GM12878 (cell line): ENCODE measurements around the gene TEPSIN. TPM values are rescaled to one million over a fixed set of nuclear protein-coding genes. Genes with fewer than 3 reads are reported as not detected.

Experiments used
- ATAC-seq: fragments of 200-7000 bp; cut with Tn5 transposase; 3 replicates; pipeline ENCODE4 v1.9.1; 2020; ENCODE audit warnings: mild to moderate bottlenecking, moderate library complexity
- BruUV-seq: library from RNA; stranded (reverse); fragments of 400-500 nt; replicated peaks from 2 replicates; lab custom pipeline; 2021; lab: Mats Ljungman, UMichigan
- CTCF ChIA-PET: fragments of 300-600 bp; sonication (Branson Sonifier 250); formaldehyde crosslinking; extraction: SDS; loops from one replicate; lab custom pipeline; 2021; ENCODE audit warnings: inconsistent platforms; lab: Yijun Ruan, JAX
- POLR2A ChIA-PET: fragments of 350-600 bp; formaldehyde crosslinking; extraction: SDS; loops from one replicate; lab custom pipeline; 2021; ENCODE audit warnings: inconsistent platforms; lab: Charles Lee
- RAD21 ChIA-PET: fragments of 300-600 bp; sonication (Branson Sonifier 250); formaldehyde crosslinking; loops from one replicate; lab custom pipeline; 2023; ENCODE audit warnings: antibody characterized with exemption; ENCODE audit not compliant: unreplicated experiment; lab: Charles Lee
- SMC1A ChIA-PET: fragments of 300-600 bp; sonication (Branson Sonifier 250); formaldehyde crosslinking; loops from one replicate; lab custom pipeline; 2023; ENCODE audit not compliant: unreplicated experiment, uncharacterized antibody; lab: Charles Lee
- DNase-seq: peaks from one replicate; pipeline ENCODE4 v3.0.0-alpha.2; 2011; ENCODE audit warnings: low read depth, low spot score
- FAIRE-seq: peaks from 3 replicates; lab custom pipeline; 2011; peaks lifted over from hg19 to GRCh38; lab: Jason Lieb, UNC
- H2AFZ ChIP-seq: 2 replicates; pipeline ENCODE4 v1.6.0; 2011; ENCODE audit warnings: low read depth, low read length, control low read depth; ENCODE audit not compliant: control insufficient read depth
- H3K27ac ChIP-seq: 2 replicates; pipeline ENCODE4 v1.5.1; 2011; ENCODE audit warnings: control low read depth; ENCODE audit not compliant: control insufficient read depth, insufficient read depth
- H3K27me3 ChIP-seq, 2 experiments: replicated peaks in 1 of 2; 2 replicates each; pipeline versions ENCODE4 v1.6.0 to v1.6.1; 2011; ENCODE audit warnings: low read length in 1 of 2; ENCODE audit not compliant: control insufficient read depth in 2 of 2, insufficient read depth in 2 of 2
- H3K36me3 ChIP-seq, 2 experiments: 2 replicates each; pipeline ENCODE4 v1.5.1; 2011; ENCODE audit warnings: low read length in 1 of 2; ENCODE audit not compliant: control insufficient read depth in 2 of 2, insufficient read depth in 2 of 2
- H3K4me1 ChIP-seq: 2 replicates; pipeline ENCODE4 v1.6.1; 2011; ENCODE audit warnings: mild to moderate bottlenecking, low read length, moderate library complexity, mixed read lengths; ENCODE audit not compliant: control insufficient read depth, insufficient read depth
- H3K4me2 ChIP-seq: 2 replicates; pipeline ENCODE4 v1.6.0; 2011; ENCODE audit warnings: control low read depth; ENCODE audit not compliant: control insufficient read depth, insufficient read depth
- H3K4me3 ChIP-seq: fragments of 200-600 bp; sonication (generic); 2 replicates; pipeline ENCODE4 v1.5.1; 2016
- H3K79me2 ChIP-seq: 2 replicates; pipeline ENCODE4 v1.6.0; 2011; ENCODE audit warnings: low read length; ENCODE audit not compliant: control insufficient read depth, insufficient read depth
- H3K9ac ChIP-seq: 2 replicates; pipeline ENCODE4 v1.8.0; 2011; ENCODE audit warnings: low read length, control low read depth, mixed read lengths; ENCODE audit not compliant: control insufficient read depth, insufficient read depth
- H3K9me3 ChIP-seq: replicated peaks from 3 replicates; pipeline ENCODE4 v1.5.1; 2011; ENCODE audit warnings: mild to moderate bottlenecking, low read length; ENCODE audit not compliant: control insufficient read depth, insufficient read depth
- H4K20me1 ChIP-seq: 2 replicates; pipeline ENCODE4 v1.6.0; 2011; ENCODE audit not compliant: control insufficient read depth, insufficient read depth
- CBX3 ChIP-seq: fragments of 200-600 bp; sonication (generic); IDR thresholded peaks from 2 replicates; pipeline ENCODE4 v1.6.1; 2016; ENCODE audit warnings: low read depth, borderline replicate concordance
- IRF4 ChIP-seq: IDR thresholded peaks from 2 replicates; pipeline ENCODE4 v1.6.1; 2011; ENCODE audit warnings: low read depth, low read length
- MEF2A ChIP-seq: IDR thresholded peaks from 2 replicates; pipeline ENCODE4 v1.6.1; 2011; ENCODE audit warnings: low read depth, mild to moderate bottlenecking, low read length, moderate library complexity; ENCODE audit not compliant: insufficient read depth
- MEF2B ChIP-seq: fragments of 450-650 bp; IDR thresholded peaks from 2 replicates; pipeline ENCODE4 v1.6.1; 2018; ENCODE audit warnings: mild to moderate bottlenecking, moderate library complexity; ENCODE audit not compliant: partially characterized antibody, poor library complexity, severe bottlenecking
- NFIC ChIP-seq: IDR thresholded peaks from 2 replicates; pipeline ENCODE4 v1.6.1; 2012; ENCODE audit warnings: low read depth, mild to moderate bottlenecking, inconsistent platforms, low read length, moderate library complexity
- POU2F2 ChIP-seq: IDR thresholded peaks from 3 replicates; pipeline ENCODE4 v1.6.1; 2011; ENCODE audit warnings: low read depth, mild to moderate bottlenecking, low read length, borderline replicate concordance
- RAD21 ChIP-seq: IDR thresholded peaks from 2 replicates; pipeline ENCODE4 v1.6.1; 2011; ENCODE audit warnings: mild to moderate bottlenecking, low read depth, low read length, moderate library complexity; ENCODE audit not compliant: insufficient read depth
- YY1 ChIP-seq: IDR thresholded peaks from 2 replicates; pipeline ENCODE4 v1.6.1; 2011; ENCODE audit warnings: low read depth, mild to moderate bottlenecking, low read length
- ZNF274 ChIP-seq: IDR thresholded peaks from one replicate; pipeline ENCODE4 v1.8.0; 2011; ENCODE audit not compliant: insufficient read length, insufficient read depth
- ZZZ3 ChIP-seq: IDR thresholded peaks from 2 replicates; pipeline ENCODE4 v1.6.1; 2011; ENCODE audit warnings: low read depth; ENCODE audit not compliant: control insufficient read depth, insufficient read length
- WGBS: methylation state at CpG from one replicate; pipeline ENCODE4 v1.1.6; 2016; ENCODE audit warnings: low lambda C conversion rate; ENCODE audit not compliant: insufficient replicate concordance, insufficient coverage; ENCODE audit errors: missing lambda C conversion rate; 5-methylcytosine and 5-hydroxymethylcytosine counted together
- in situ Hi-C: fragments of 300-500 bp; cut with MboI; formaldehyde crosslinking; loops from 9 replicates; pipeline ENCODE4 v1.14.3; 2018; ENCODE audit warnings: mixed read lengths
- intact Hi-C: fragments of 100-400 bp; cut with micrococcal nuclease; formaldehyde crosslinking; loops from one replicate; pipeline ENCODE4 v1.14.2; 2022; ENCODE audit not compliant: unreplicated experiment
- polyA plus RNA-seq, 11 experiments: library from polyadenylated mRNA; depleted of rRNA in 4 of 11; unstranded in 6 of 11; stranded (reverse) in 5 of 11; fragments of >200 nt; fragmentation: Nextera tagmentation in 4 of 11; fragmentation: Illumina TruSeq in 1 of 11; extraction: Ambion mirVana in 4 of 11; extraction: Trizol in 1 of 11; gene quantifications; 1 replicate in 1 of 11; 2 replicates in 10 of 11; pipeline versions ENCODE4 v1.2.1 to v1.2.3, GENCODE V29; 2011 to 2016; ENCODE audit warnings: inconsistent platforms in 2 of 11, missing spikeins in 2 of 11, low read depth in 1 of 11
- total RNA-seq, 4 experiments: library from RNA; depleted of rRNA in 3 of 4; stranded (reverse); fragments of >200 nt in 3 of 4; fragmentation: Illumina TruSeq in 1 of 4; extraction: Trizol in 1 of 4; gene quantifications; 2 replicates each; pipeline versions ENCODE4 v1.2.1 to v1.2.3, GENCODE V29; 2013 to 2021
- TF ChIP-seq, protein P1 (sequence below): fragments of 450-650 bp; IDR thresholded peaks from 2 replicates; pipeline ENCODE4 v1.6.1; 2017; ENCODE audit warnings: low read depth, mild to moderate bottlenecking, moderate library complexity
- TF ChIP-seq, protein P2 (sequence below): fragments of 450-650 bp; IDR thresholded peaks from 2 replicates; pipeline ENCODE4 v1.6.1; 2018; ENCODE audit warnings: borderline replicate concordance, mild to moderate bottlenecking; ENCODE audit not compliant: partially characterized antibody

Gene TEPSIN
- total and polyA plus RNA-seq, 10 of the 15 experiments (the other 5 are each of a cell fraction or from before 2014, with no cell fraction given), result 0.87 to 36.7 (median 5.3) TPM

DNA sequence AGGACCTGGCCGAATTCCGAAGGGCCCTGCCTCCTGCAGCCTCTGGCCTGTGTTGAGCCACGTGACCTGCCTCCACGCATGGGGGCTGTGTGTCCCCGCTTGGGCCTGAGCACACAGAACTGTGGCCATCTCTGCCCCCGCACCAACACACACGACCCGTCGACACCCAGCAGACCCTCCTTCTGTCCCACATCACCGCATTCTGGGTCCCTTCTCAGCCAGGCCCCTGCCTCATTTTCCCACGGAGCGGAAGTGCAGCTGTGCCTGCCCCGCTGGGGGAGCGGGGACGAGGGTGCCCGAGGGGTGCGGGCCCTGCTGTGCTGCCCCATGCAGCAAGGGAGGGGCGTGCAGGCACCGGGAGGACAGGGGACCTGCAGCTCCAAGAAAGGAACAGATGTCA is 18.7 kb upstream of the TEPSIN start:
- no TSS peak for BruUV-seq
- ChIA-PET CTCF (no interaction called here), SMC1A (interaction anchor here (1.3 kb wide), 1 partner anchor 227 kb away, joined by 5 read pairs; no protein-coding TSS in a partner anchor), RAD21 (interaction anchor here (1.5 kb wide), 1 partner anchor 14 kb away, joined by 5 read pairs; no protein-coding TSS in a partner anchor), POLR2A (no interaction called here)
- H2AFZ ChIP-seq, result no peak overlapping the region
- no peak overlapping the region for H3K27ac ChIP-seq
- WGBS, result 98% methylated on average over 19 of the region's 19 CpGs
- H3K79me2 ChIP-seq, result no peaks in the 10 kb centered on the region
- H4K20me1 ChIP-seq, result no peaks in the 10 kb centered on the region
- H3K9me3 ChIP-seq, result no peaks in the 10 kb centered on the region
- H3K4me1 ChIP-seq, result no peaks in the 10 kb centered on the region
- no peaks in the 10 kb centered on the region for H3K27me3 ChIP-seq
- in situ Hi-C loops, result loop anchor here (5.0 kb wide), 1 partner anchor 220 kb away; no protein-coding TSS in a partner anchor
- DNase-seq (no peak), ATAC-seq (no peak), FAIRE-seq (no peak)
- H3K4me2 ChIP-seq, result no peak overlapping the region
- peaks cover 4 to 18% of the 10 kb centered on the region in 2 experiments; a peak in 3 of 4 replicates for H3K36me3 ChIP-seq
- TF ChIP-seq, protein P1, sequence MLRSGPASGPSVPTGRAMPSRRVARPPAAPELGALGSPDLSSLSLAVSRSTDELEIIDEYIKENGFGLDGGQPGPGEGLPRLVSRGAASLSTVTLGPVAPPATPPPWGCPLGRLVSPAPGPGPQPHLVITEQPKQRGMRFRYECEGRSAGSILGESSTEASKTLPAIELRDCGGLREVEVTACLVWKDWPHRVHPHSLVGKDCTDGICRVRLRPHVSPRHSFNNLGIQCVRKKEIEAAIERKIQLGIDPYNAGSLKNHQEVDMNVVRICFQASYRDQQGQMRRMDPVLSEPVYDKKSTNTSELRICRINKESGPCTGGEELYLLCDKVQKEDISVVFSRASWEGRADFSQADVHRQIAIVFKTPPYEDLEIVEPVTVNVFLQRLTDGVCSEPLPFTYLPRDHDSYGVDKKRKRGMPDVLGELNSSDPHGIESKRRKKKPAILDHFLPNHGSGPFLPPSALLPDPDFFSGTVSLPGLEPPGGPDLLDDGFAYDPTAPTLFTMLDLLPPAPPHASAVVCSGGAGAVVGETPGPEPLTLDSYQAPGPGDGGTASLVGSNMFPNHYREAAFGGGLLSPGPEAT, result no peak
- no peak for TF ChIP-seq IRF4
- TF ChIP-seq YY1, result no peak
- TF ChIP-seq ZNF274, result no peak
- no peak for TF ChIP-seq POU2F2
- TF ChIP-seq MEF2B, result no peak
- TF ChIP-seq ZZZ3, result no peak
- no peak for TF ChIP-seq NFIC
- TF ChIP-seq RAD21, result no peak
- no peak for TF ChIP-seq CBX3
- TF ChIP-seq, protein P2, sequence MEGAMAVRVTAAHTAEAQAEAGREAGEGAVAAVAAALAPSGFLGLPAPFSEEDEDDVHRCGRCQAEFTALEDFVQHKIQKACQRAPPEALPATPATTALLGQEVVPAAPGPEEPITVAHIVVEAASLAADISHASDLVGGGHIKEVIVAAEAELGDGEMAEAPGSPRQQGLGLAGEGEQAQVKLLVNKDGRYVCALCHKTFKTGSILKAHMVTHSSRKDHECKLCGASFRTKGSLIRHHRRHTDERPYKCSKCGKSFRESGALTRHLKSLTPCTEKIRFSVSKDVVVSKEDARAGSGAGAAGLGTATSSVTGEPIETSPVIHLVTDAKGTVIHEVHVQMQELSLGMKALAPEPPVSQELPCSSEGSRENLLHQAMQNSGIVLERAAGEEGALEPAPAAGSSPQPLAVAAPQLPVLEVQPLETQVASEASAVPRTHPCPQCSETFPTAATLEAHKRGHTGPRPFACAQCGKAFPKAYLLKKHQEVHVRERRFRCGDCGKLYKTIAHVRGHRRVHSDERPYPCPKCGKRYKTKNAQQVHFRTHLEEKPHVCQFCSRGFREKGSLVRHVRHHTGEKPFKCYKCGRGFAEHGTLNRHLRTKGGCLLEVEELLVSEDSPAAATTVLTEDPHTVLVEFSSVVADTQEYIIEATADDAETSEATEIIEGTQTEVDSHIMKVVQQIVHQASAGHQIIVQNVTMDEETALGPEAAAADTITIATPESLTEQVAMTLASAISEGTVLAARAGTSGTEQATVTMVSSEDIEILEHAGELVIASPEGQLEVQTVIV, result no peak
- TF ChIP-seq MEF2A, result no peak
- no peak overlapping the region for H3K9ac ChIP-seq
- intact Hi-C loops, result loop anchor here (10.0 kb wide), 1 partner anchor 257 kb away; the partner anchor contains the start of gene ACTG1
- H3K4me3 ChIP-seq, result no peak overlapping the region
